ENCODE data around the gene GSG1L2.

GRCh38 chr17:9865586-9865985 lies 43.7 kb upstream of the GSG1L2 start:
- TF ChIP-seq EZH2 (IDR thresholded peaks at IDR 0.05; ENCODE audit: low read depth, unreplicated experiment) (no peak), CTCF (conservative IDR thresholded peaks at IDR 0.05; ENCODE audit: low read depth in 2 of 2) (no peak), POLR2AphosphoS5 (IDR thresholded peaks at IDR 0.05; ENCODE audit: low read depth) (no peak), NANOG (IDR thresholded peaks at IDR 0.05; ENCODE audit: borderline replicate concordance) (no peak), EZH2phosphoT487 (IDR thresholded peaks at IDR 0.05; ENCODE audit: unreplicated experiment) (no peak), JUNB (IDR thresholded peaks at IDR 0.05; ENCODE audit: unreplicated experiment) (no peak), REST (IDR thresholded peaks at IDR 0.05; ENCODE audit: unreplicated experiment) (no peak), ZNF331 (CRISPR knock-in tag; IDR thresholded peaks at IDR 0.05; ENCODE audit: low read depth) (no peak), CREB1 (CRISPR knock-in tag; IDR thresholded peaks at IDR 0.05; ENCODE audit: low read depth) (no peak), ETS1 (IDR thresholded peaks at IDR 0.05) (no peak), ZNF462 (CRISPR knock-in tag; IDR thresholded peaks at IDR 0.05) (no peak)

All from GM23338 (cell line).